Transverse colon (tissue), 4 donors: ENCODE measurements around the gene AGAP1.

Experiments used
- CTCF ChIP-seq, 5 experiments: fragments of 200-600 bp in 3 of 5; fragments of 450-650 bp in 2 of 5; sonication (generic) in 3 of 5; IDR thresholded peaks; 1 replicate in 2 of 5; 2 replicates in 3 of 5; pipeline ENCODE4 v1.5.1; 2016 to 2017; ENCODE audit warnings: antibody characterized with exemption in 5 of 5, inconsistent platforms in 3 of 5, mild to moderate bottlenecking in 2 of 5, moderate library complexity in 1 of 5
- EP300 ChIP-seq: sonication (generic); formaldehyde crosslinking; IDR thresholded peaks from one replicate; pipeline ENCODE4 v1.6.1; 2017; ENCODE audit warnings: antibody characterized with exemption, low read depth
- POLR2AphosphoS5 ChIP-seq, 3 donors: sonication (generic); formaldehyde crosslinking; IDR thresholded peaks; one replicate each; pipeline ENCODE4 v1.6.1; 2016; ENCODE audit warnings: antibody characterized with exemption in 3 of 3

GRCh38 chr2:236127010-236127409, 633.2 kb downstream of the AGAP1 start:
- TF ChIP-seq EP300 (no peak), CTCF (IDR thresholded peaks at IDR 0.05) (no peak), POLR2AphosphoS5 (IDR thresholded peaks at IDR 0.05) (no peak)
